ENCODE measurements around the gene ZNF516.

The ZNF516 gene

DNA sequence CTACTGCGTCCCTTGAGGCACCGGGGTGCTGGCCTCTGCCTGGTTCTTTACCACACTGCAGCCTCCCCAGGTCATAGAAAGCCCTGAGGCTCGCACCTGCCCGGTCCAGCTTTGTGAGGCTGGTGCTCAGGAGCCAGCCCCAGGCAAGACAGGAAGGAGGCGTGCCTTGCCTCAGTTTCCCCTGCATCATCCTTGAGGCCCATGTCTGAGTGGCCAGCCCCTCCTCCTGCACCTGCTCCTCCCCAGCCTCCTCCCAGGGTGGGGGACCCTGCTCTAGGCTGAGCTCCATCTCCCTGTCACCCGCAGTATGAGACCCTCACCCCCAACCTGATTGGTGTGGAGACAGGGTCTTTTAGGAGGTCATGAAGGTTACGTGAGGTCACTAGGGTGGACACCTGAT lies 147.7 kb downstream of the ZNF516 start:
- peaks cover 2% of the 10 kb centered on the region for H3K4me1 Mint-ChIP-seq (ENCODE audit: low read depth)
- H3K27ac Mint-ChIP-seq, result no peak overlapping the region
- no peaks in the 10 kb centered on the region for H3K36me3 Mint-ChIP-seq (ENCODE audit: low read depth)

GRCh38 chr18:76346490-76347130 lies 148.4 kb downstream of the ZNF516 start:
- H3K36me3 Mint-ChIP-seq (ENCODE audit: low read depth), result no peaks in the 10 kb centered on the region
- no peak overlapping the region for H3K27ac Mint-ChIP-seq
- no peaks in the 10 kb centered on the region for H3K9me3 Mint-ChIP-seq
- no peak overlapping the region for H3K4me3 Mint-ChIP-seq
- H3K27me3 Mint-ChIP-seq (ENCODE audit: low read depth), result peaks cover 4% of the 10 kb centered on the region
- H3K4me1 Mint-ChIP-seq (ENCODE audit: low read depth), result peaks cover 2% of the 10 kb centered on the region

More for the DNA sequence above, 147.7 kb downstream of the ZNF516 start:
- Mint-ChIP-seq H3K27me3 (ENCODE audit: low read depth) (peaks cover 4% of the 10 kb centered on the region), H3K9me3 (no peaks in the 10 kb centered on the region), H3K4me3 (no peak overlapping the region)

GRCh38 chr18:76345901-76346300 lies 149.1 kb downstream of the ZNF516 start:
- H3K4me3 Mint-ChIP-seq, result no peak overlapping the region
- H3K4me1 Mint-ChIP-seq (ENCODE audit: low read depth), result peaks cover 2% of the 10 kb centered on the region
- H3K36me3 Mint-ChIP-seq (ENCODE audit: low read depth), result no peaks in the 10 kb centered on the region
- no peaks in the 10 kb centered on the region for H3K9me3 Mint-ChIP-seq
- H3K27ac Mint-ChIP-seq, result no peak overlapping the region
- peaks cover 4% of the 10 kb centered on the region for H3K27me3 Mint-ChIP-seq (ENCODE audit: low read depth)

GRCh38 chr18:76343938-76344569 lies 151.0 kb downstream of the ZNF516 start:
- H3K9me3 Mint-ChIP-seq, result no peaks in the 10 kb centered on the region
- no peak overlapping the region for H3K4me3 Mint-ChIP-seq
- H3K36me3 Mint-ChIP-seq (ENCODE audit: low read depth), result no peaks in the 10 kb centered on the region
- peaks cover under 1% of the 10 kb centered on the region for H3K4me1 Mint-ChIP-seq (ENCODE audit: low read depth)
- H3K27ac Mint-ChIP-seq, result no peak overlapping the region
- H3K27me3 Mint-ChIP-seq (ENCODE audit: low read depth), result peaks cover under 1% of the 10 kb centered on the region

DNA sequence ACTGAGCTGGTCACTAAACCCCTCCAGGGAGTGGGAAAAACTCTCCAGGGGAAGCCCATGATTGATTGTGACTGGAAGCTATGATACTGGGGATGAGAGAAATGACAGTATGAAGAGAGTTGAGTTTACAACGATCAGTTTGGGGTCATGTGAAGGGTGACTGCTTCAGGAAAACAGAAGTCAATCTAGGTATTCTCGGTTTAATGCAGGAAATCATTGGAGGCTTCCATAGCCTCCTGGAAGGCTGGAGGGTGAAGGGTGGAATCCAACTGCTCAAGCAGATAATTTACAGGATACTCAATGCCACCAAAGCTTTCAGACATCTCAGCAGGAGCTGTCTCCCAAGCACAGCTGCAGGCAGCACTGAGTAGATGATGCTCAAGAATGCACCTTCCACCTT lies 154.6 kb downstream of the ZNF516 start:
- no peaks in the 10 kb centered on the region for H3K9me3 Mint-ChIP-seq
- no peaks in the 10 kb centered on the region for H3K4me1 Mint-ChIP-seq (ENCODE audit: low read depth)
- H3K27me3 Mint-ChIP-seq (ENCODE audit: low read depth), result no peaks in the 10 kb centered on the region
- no peaks in the 10 kb centered on the region for H3K36me3 Mint-ChIP-seq (ENCODE audit: low read depth)
- H3K27ac Mint-ChIP-seq, result no peak overlapping the region
- H3K4me3 Mint-ChIP-seq, result no peak overlapping the region

GRCh38 chr18:76339246-76339620 lies 155.8 kb downstream of the ZNF516 start:
- Mint-ChIP-seq H3K4me3 (no peak overlapping the region), H3K9me3 (no peaks in the 10 kb centered on the region), H3K4me1 (ENCODE audit: low read depth) (no peaks in the 10 kb centered on the region), H3K27me3 (ENCODE audit: low read depth) (no peaks in the 10 kb centered on the region), H3K27ac (no peak overlapping the region), H3K36me3 (ENCODE audit: low read depth) (no peaks in the 10 kb centered on the region)

- no peaks in the 10 kb centered on the region for H3K9me3 Mint-ChIP-seq
- no peaks in the 10 kb centered on the region for H3K27me3 Mint-ChIP-seq (ENCODE audit: low read depth)
- H3K27ac Mint-ChIP-seq, result no peak overlapping the region
- no peak overlapping the region for H3K4me3 Mint-ChIP-seq
- H3K36me3 Mint-ChIP-seq (ENCODE audit: low read depth), result no peaks in the 10 kb centered on the region
- H3K4me1 Mint-ChIP-seq (ENCODE audit: low read depth), result no peaks in the 10 kb centered on the region
Observed at GRCh38 chr18:76338619-76339245, 156.3 kb downstream of the ZNF516 start.

GRCh38 chr18:76338088-76338487 lies 157.0 kb downstream of the ZNF516 start:
- Mint-ChIP-seq H3K4me3 (no peak overlapping the region), H3K9me3 (no peaks in the 10 kb centered on the region), H3K36me3 (ENCODE audit: low read depth) (no peaks in the 10 kb centered on the region), H3K27me3 (ENCODE audit: low read depth) (no peaks in the 10 kb centered on the region), H3K27ac (no peak overlapping the region), H3K4me1 (ENCODE audit: low read depth) (no peaks in the 10 kb centered on the region)

DNA sequence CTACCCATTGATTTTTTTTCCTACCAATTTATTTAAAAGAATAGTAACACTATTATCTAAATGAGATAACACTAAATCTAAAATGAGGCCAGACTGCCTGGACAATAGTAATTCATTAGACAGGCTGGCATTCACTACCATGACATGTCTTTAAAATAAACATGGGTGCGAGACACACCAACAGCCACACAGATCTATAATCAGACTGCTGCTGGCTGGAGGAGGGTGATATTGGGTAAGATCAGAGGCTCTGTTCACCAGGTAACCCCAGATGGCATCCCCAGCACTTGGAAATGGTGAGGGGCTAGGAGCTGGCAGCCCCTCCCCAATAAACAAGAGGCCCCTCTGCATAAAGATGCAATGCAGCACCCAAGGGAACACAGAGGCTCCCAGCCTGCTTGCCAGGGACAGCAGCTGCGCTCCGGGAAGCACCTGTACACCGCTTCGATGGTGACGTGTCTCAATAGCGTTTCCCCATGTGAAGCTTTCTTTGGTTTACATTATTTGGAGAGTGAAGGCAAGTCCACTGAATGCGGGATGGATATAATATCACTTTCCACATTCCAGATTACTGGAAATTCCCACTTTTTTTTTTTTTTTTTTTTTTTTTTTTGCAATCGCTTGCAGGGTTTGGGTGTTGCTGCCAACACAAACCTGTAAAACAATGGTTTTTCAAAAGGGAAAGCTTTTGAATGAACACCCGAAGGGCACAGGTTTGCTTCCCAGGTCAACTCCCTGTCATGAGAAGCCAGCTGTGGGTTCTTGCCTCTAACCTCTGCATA lies 159.0 kb downstream of the ZNF516 start:
- no peak overlapping the region for H3K27ac Mint-ChIP-seq
- H3K4me3 Mint-ChIP-seq, result no peak overlapping the region
- no peaks in the 10 kb centered on the region for H3K9me3 Mint-ChIP-seq
- no peaks in the 10 kb centered on the region for H3K4me1 Mint-ChIP-seq (ENCODE audit: low read depth)
- H3K36me3 Mint-ChIP-seq (ENCODE audit: low read depth), result no peaks in the 10 kb centered on the region
- H3K27me3 Mint-ChIP-seq (ENCODE audit: low read depth), result no peaks in the 10 kb centered on the region

DNA sequence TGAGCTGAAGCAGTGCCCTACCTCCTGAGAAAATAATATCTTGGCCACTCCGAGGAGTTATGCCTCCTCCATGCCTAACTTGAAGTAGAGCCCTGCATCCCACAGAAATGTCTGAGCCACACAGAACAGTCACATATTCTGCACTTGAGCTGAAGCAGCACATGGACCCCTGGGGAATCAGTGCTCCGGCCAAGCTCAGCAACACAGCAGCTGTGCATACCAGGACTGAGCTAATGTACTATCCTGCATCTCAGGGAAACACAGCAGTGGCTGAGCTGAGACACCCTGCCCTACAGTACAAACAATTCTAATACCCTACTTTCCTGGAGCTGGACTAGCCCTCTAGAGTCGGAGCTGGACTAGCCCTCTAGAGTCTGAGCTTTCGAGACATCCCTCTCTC lies 166.9 kb downstream of the ZNF516 start:
- Mint-ChIP-seq H3K4me1 (ENCODE audit: low read depth) (peaks cover 5% of the 10 kb centered on the region), H3K36me3 (ENCODE audit: low read depth) (no peaks in the 10 kb centered on the region), H3K27ac (no peak overlapping the region), H3K4me3 (no peak overlapping the region), H3K9me3 (peaks cover 13% of the 10 kb centered on the region), H3K27me3 (ENCODE audit: low read depth) (peaks cover 15% of the 10 kb centered on the region)

DNA sequence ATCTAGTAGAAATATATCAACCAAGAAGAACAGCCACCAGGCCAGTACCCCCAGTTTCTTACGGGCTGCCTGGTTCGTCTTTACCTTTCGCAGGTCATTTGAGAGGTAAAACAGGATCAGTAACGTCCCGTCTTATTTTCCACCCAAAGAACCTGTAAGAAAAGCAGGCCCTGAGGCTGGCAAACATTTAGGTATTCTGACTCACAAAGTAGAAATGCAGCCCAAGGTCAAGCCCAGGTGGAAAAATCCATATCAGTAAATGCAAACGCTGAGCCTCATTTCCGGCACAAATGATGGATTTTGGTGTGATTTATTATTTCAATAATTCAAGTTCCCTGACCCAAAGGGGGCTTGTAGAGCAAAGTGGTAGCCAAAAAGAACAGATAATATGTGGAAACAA lies 171.2 kb downstream of the ZNF516 start:
- H3K27ac Mint-ChIP-seq, result no peak overlapping the region
- H3K27me3 Mint-ChIP-seq (ENCODE audit: low read depth), result peaks cover 15% of the 10 kb centered on the region

GRCh38 chr18:76322686-76323085 lies 172.4 kb downstream of the ZNF516 start:
- no peak overlapping the region for H3K27ac Mint-ChIP-seq
- no peaks in the 10 kb centered on the region for H3K9me3 Mint-ChIP-seq
- H3K4me1 Mint-ChIP-seq (ENCODE audit: low read depth), result no peaks in the 10 kb centered on the region
- H3K4me3 Mint-ChIP-seq, result no peak overlapping the region
- H3K36me3 Mint-ChIP-seq (ENCODE audit: low read depth), result no peaks in the 10 kb centered on the region
- H3K27me3 Mint-ChIP-seq (ENCODE audit: low read depth), result peaks cover 15% of the 10 kb centered on the region

More for the DNA sequence above, 171.2 kb downstream of the ZNF516 start:
- Mint-ChIP-seq H3K36me3 (ENCODE audit: low read depth) (no peaks in the 10 kb centered on the region), H3K9me3 (no peaks in the 10 kb centered on the region), H3K4me1 (ENCODE audit: low read depth) (no peaks in the 10 kb centered on the region), H3K4me3 (no peak overlapping the region)

DNA sequence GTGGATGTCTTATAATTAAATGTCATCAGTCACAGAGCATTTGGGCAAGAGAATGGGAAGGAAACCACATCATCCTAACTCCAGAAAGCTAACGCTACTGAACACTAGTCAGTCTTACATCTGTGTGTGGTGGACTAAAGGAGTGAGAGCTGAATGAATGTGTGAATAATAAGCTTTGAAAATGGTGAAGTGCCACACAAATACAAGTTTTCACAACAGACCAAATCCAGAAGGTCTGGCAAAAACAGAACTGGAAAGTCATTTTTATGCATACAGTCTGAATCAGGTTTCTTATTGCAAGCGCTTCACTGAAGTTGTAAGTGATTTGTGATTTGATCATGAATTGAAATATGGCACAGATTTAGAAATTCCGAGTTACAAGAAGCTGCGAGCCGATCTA lies 175.7 kb downstream of the ZNF516 start:
- H3K4me3 Mint-ChIP-seq, result no peak overlapping the region
- H3K4me1 Mint-ChIP-seq (ENCODE audit: low read depth), result no peaks in the 10 kb centered on the region
- H3K36me3 Mint-ChIP-seq (ENCODE audit: low read depth), result no peaks in the 10 kb centered on the region
- H3K9me3 Mint-ChIP-seq, result no peaks in the 10 kb centered on the region
- peaks cover 8% of the 10 kb centered on the region for H3K27me3 Mint-ChIP-seq (ENCODE audit: low read depth)
- H3K27ac Mint-ChIP-seq, result no peak overlapping the region

DNA sequence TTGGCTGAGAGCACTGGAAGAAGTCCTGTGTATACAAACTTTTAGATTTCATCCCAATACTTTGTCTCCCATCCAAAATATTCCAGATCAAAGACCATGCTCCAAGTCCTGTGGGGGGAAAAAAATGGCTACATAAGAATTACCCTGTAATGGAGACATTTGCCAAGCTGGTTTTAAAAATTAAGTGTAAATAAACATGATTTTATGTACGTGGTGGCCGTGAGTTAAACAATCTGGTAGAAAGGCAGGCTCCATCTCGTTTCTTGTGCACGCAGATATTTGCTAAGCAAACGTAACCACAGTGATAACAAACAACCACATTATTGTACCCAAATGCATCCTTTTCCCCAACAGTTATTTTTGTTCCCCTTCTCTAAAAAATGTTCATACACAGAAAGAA lies 176.4 kb downstream of the ZNF516 start:
- H3K4me3 Mint-ChIP-seq, result no peak overlapping the region
- H3K27me3 Mint-ChIP-seq (ENCODE audit: low read depth), result peaks cover 9% of the 10 kb centered on the region
- no peaks in the 10 kb centered on the region for H3K36me3 Mint-ChIP-seq (ENCODE audit: low read depth)
- H3K9me3 Mint-ChIP-seq, result no peaks in the 10 kb centered on the region
- no peaks in the 10 kb centered on the region for H3K4me1 Mint-ChIP-seq (ENCODE audit: low read depth)
- H3K27ac Mint-ChIP-seq, result no peak overlapping the region

DNA sequence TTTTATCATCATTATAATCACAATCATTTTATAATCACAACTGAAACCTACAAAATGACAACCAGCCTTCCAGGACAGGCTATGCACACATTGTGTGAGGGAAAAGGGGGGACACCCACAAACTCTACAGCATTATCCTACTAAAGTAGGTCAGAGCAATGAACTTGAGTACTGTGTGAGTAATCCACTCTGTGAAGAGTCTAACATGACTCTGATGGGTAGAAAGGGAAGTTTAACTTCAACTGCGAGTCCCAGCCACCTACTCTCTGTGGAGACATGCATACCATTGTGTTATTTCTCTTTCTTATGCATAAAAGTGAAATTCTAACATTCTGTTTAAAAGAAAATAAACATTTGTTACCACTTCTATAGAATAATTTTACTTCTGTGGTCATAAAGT lies 177.9 kb downstream of the ZNF516 start:
- no peaks in the 10 kb centered on the region for H3K9me3 Mint-ChIP-seq
- H3K27me3 Mint-ChIP-seq (ENCODE audit: low read depth), result peaks cover 7% of the 10 kb centered on the region
- H3K27ac Mint-ChIP-seq, result no peak overlapping the region
- no peaks in the 10 kb centered on the region for H3K4me1 Mint-ChIP-seq (ENCODE audit: low read depth)
- H3K4me3 Mint-ChIP-seq, result no peak overlapping the region
- no peaks in the 10 kb centered on the region for H3K36me3 Mint-ChIP-seq (ENCODE audit: low read depth)

Data from T-helper 1 cell treated with Interleukin-12 subunit alpha and Interleukin-12 subunit beta and Interleukin-4 antibody, amounts not matched to agents 30 μg/mL and 1 μg/mL, for 36 hours (primary cell).